Stimulated activated CD4-positive, alpha-beta T cell treated with anti-CD3 and anti-CD28 coated beads, Interleukin-4, amount 100 ng/mL, for 4 hours (primary cell): ENCODE measurements around the gene SYNE2.
"Not testable (repeated sequence)": the region's sequence is repeated elsewhere in the genome, so short reads cannot be mapped to it uniquely, and the experiment has no call there.

Source experiments
- DNase-seq, 2 experiments: peaks; one replicate each; pipeline ENCODE4 v3.0.0-alpha.2; 2020

Gene SYNE2

DNA sequence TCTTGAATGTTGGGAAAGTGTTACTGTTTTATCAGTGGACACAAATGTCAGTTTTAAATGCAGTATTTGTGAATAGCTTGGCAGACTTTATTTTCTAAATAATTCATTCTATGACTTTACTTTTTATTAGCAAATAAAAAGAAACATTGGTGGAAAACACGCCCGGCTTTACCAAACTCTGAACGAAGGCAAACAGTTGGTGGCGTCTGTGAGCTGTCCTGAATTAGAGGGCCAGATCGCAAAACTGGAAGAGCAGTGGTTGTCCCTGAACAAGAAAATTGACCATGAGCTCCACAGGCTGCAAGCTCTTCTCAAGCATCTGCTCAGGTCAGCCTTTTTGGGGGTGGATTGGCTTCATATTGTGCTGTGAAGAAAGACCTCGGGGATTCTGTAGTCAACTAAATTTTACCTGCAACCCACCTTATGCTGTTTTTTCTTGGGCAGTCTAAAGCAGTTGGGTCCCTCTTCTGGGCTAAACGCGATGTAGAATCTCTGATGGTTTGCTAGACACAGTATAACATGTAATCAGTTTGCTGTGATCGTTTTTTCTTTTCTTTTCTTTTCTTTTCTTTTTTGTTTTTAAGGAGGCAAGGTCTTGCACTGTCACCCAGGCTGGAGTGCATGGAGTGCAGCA, 285.0 kb downstream of the SYNE2 start:
- no peak for DNase-seq

DNA sequence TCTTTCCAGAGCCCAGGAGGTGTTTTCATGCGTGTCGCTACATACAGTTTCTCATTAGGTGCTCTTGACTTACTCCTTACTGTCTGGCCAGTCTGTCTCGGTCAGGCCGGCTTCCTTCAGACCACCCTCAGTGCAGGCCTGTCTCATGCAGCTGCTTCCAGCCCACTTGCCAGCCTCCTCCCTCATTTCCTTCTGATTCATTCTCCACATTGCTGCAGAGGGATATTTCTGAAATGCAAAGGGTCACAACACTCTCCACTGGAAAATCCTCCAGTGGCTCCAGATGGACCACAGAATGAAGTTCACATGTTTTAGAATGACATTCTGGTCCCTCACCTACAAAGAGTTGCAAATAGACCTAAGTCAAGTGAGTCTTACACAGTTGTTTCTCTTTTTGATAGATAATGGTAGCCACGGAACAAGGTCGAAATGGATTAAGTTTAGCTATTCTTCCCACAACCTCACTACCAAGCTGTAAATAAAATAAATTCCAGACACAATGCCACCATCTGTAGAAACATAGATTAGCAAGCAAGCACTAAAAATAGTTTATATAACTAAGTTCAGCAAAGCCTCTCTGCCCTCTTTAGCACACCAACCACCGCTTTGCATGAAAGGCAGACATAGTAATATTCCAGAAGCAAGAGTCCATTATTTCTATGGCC, 294.5 kb downstream of the SYNE2 start:
- DNase-seq = no peak

DNA sequence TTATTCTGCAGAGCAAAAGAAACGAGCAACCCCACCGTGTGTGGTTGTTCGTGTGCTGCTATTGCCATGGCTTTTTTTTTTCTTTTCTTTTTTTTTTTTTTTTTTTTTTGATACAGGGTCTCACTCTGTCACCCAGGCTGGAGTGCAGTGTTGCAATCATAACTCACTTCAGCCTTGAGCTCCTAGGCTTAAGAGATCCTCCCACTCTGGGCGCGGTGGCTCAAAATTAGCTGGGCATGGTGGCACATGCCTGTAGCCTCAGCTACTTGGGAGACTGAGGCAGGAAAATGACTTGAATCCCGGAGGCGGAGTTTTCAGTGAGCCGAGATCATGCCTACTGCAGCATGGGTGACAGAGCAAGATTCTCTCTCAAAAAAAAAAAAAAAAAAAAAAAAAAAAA, 297.1 kb downstream of the SYNE2 start:
- DNase-seq = no peak

DNA sequence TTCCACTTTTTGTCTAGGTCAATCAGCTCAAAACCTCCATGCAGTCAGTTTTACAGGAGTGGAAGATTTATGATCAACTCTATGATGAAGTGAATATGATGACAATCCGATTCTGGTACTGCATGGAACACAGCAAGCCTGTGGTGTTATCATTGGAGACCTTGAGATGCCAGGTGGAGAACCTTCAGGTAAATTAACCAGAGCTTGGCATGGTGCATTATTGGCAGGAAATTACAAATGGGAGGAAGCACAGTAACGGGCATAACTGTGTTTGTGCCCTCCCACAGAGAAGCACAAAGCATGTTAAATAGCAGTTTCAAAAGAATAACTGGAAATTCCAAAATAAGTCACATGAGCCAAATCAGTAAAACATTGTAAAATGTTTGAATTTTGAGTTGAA, 305.8 kb downstream of the SYNE2 start:
- no peak for DNase-seq

DNA sequence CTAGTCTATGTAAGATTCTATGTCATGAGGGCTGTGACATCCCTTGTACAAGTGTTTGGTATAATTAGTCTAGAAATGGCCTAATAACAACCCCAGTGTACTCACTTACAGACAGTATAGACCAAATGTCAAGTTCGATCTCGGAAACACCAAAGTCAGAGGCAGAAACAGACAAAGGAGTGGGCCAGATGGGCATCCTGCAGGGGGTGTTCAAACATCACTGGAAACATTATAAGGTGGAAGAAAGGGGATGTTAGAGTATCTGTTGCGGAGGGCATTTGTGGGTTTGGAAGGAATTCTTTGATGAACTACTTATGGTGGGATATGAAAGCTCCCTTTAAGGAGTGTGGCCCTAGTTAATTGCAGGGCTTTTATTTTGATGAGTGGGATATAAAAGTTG, 306.8 kb downstream of the SYNE2 start:
- DNase-seq = no peak

DNA sequence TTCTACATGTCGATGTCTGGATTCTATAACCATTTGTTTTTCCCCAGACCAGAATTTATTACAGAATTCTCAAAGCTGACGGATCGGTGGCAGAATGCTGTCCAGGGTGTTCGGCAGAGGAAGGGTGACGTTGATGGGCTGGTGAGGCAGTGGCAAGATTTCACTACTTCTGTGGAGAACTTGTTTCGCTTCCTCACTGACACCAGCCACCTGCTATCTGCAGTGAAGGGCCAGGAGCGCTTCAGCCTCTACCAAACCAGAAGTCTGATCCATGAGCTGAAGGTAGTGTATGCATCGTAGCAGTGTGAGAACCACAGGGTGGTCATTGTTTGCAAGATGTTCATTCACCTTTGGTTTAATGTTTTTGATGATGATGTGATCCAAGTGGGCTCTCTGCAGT, 317.4 kb downstream of the SYNE2 start:
- no peak for DNase-seq

DNA sequence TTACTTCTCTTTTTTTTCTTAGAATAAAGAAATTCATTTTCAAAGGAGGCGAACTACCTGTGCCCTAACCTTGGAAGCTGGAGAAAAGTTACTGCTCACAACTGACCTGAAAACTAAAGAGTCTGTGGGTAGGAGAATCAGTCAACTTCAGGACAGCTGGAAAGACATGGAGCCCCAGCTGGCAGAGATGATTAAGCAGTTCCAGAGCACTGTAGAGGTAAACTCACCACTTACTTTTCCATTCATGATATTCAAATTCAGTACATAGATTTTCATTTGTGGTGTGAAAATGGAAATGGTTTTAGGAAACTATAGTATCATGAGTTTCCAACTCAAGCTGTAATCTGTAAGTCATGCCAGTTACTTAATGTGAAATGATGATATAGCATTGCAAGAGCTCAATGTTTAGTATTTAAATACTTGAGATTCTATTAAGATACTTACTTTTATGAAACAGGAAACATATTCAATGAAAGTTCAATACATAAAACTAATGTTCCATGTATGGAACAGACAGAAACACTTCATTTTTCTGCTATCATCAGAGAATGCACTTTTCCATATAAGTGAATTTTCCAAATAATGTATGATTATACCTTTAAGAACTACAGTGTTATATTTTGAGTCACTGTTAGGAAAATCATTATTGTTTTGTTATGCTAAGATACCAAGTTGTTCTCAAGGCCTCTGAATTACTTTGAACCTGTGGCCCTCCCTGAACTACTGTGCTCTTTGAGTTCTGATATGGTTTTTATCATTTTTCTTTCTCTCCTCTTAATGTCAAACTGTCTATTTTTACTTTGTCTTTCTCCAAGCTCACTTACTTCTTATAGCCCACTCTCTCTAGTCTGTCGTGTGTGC, 322.3 kb downstream of the SYNE2 start:
- DNase-seq = no peak

DNA sequence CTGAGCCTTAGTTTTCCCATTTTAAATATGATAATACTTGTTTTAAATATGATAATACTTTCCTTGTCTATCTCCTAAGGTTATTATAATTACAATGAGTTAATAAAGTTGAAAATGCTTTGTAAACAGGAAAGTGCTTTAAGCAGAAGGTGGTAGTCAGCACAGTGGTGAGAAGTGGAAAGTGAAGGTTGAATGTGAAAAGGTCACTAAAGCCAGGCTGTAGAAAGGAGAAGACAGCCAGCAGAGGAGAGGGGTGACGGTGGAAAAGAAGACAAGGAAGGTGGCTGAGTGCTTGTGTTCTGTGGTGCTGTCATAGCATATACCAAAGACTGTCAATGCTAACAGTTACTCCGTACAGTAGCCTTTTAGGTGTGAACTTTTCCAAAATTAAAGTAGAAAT, 323.5 kb downstream of the SYNE2 start:
- no peak for DNase-seq

DNA sequence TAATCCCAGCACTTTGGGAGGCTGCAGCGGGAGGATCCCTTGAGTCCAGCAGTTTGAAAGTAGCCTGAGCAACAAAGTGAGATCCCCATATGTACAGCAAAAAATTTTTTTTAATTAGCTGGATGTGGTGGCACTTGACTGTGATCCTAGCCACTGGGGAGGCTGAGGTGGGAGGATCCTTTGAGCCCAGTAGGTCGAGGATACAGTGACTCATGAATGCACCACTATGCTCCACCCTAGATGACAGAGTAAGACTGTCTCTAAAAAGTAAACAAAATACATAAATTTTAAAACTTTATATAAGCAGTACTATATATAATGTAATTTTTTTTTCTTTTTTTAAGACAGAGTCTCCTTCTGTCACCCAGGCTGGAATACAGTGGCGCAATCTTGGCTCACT, 326.0 kb downstream of the SYNE2 start:
- no peak for DNase-seq

DNA sequence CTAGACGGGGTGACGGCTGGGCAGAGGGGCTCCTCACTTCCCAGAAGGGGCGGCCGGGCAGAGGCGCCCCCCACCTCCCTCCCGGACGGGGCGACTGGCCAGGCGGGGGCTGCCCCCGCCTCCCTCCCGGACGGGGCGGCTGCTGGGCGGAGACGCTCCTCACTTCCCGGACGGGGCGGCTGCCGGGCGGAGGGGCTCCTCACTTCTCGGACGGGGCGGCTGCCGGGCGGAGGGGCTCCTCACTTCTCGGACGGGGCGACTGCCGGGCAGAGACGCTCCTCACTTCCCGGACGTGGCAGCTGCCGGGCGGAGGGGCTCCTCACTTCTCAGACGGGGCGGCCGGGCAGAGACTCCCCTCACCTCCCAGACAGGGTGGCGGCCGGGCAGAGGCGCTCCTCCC, 330.1 kb downstream of the SYNE2 start:
- not testable (repeated sequence) for DNase-seq

DNA sequence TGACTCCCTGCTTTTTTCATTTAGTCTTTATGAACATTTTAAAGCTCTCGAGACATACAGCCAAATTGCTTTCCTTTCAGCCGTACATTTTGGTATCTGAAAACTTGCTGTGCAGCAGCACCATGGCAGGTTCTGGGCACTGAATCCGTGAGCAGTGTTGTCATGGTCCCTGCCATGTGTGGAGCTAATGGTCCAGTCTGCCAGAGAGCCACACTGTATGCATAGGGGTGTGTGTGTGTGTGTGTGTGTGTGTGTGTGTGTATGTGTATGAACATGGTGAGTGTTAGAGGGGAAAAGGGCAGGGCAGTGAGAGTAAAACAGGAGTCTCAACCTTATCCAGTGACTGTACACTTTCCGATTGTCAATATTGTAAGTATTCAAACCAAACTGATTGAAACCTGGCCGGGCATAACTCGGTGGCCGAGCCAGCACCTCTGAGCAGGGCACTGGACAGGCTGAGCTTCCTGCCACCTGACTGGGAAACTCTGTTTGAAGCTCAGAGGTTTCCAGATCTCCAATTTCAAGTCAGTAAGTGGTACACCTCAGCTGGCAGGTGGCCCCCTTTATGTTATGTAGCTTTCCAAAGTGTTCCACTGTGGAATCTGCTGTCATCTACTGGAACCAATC, 331.4 kb downstream of the SYNE2 start:
- DNase-seq = no peak

DNA sequence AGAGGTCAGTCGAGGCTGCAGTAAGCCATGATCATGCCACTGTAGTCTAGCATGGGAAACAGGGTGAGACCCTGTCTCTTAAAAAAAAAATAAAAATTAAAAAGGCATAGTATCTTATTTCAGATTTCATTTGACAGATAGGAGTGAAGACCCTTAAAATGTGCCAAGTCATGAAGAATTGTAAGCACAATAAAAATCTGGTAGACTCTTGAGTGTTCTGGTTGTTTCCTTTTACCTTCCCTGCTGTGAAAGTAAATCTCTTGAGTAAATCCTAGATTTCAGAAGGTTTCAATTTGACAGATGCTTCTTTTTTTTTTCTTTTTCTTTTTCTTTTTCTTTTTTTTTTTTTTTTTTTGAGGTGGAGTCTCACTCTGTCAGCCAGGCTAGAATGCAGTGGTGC, 332.4 kb downstream of the SYNE2 start:
- DNase-seq = no peak

DNA sequence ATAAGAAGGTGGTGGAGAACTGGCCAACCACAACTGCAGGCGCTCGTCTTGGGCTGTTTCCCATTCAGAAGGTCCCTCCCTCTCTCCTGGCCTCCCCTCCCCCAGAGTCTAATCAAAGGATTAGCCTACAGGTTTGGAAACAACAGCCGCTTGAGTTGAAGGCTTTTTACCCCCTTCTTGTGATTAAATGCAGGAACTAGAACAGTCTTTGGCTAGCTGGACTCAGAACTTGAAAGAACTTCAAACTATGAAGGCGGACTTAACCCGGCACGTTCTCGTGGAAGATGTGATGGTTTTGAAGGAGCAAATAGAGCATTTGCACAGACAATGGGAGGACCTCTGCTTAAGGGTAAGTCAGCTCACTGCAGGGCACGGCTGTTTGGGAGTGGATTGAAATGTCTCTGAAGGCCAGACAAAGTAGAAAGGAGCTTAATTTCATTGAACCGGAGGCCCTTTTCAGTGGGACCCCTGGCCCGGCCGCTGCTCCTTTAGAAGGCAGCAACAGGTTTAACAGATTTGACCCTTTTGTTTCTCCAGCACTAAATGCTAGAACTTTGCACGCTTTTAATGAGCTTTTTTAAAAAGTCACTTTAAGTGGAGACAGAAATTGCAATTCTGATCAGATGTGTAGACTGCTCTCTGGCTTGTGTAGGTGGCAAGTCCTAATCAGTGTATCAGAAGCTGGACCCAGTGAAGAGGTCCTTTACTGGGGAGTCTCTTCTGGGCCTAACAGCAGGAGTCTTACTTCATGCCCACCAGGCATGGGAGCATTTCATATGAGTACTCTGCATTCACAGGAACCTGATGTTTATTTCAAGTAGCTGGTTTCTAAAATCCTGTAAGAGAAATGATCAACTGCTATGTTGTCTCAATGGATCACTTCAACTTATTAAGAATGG, 333.7 kb downstream of the SYNE2 start:
- no peak for DNase-seq

DNA sequence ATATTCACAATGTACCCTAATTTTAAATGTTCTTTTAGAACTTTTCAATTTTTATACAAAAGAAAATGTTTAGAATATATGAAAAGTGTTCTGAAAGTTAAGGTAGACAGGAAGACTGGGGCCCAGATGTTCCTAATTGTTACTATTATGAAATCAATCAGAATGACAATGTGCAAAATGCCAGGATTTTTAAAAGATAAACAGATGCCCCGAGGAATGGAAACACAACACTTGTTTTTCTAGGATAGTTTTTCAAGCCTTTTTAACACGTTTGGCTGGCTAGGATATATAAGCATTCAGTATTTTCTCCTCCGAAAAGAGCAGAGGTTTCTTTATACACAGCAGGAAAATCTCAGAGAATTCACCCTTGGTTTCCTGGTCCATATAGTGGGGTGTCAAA, 334.5 kb downstream of the SYNE2 start:
- no peak for DNase-seq

DNA sequence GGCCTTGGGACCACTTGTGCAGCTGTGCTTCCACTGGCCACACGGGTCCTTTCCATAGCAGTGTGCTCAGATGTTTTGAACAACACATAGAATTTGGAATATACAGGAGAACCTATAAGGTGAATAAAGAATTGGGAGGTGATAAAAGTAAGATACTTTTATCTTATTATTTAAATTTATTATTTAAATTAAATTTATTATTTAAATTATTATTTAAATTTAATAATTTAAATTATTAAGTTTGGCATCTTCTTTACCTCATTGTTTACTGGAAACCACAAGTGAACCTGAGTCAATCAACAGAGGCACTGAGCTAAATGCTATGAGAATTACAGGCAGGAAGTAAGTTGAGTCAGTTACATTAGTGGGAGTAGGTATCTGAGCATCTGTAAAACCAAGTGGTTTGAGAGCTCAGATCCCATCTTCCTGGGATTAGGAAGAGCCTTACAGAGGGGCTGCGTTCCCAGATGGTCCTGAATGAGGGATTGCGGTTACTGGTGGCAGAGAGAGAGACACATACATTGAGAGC, 338.2 kb downstream of the SYNE2 start:
- no peak for DNase-seq

DNA sequence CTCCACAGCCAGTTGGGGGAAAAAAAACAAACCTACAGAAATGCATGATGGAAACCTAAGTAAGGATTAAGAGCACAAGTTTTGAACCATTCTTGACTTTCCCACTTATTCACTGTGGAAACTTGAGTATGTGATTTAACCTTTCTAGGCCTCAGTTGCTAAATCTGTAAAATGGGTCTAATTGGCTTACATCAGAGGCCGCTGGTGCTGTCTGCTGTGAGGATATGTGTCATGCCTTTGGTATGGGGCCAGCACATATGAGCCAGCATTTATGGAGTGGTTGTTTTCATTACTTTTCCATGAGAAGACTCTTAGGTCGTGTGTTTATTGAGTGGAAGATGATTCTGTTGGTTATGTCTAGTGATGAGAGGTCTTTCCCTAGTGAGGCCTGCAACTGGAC, 339.0 kb downstream of the SYNE2 start:
- DNase-seq = no peak

DNA sequence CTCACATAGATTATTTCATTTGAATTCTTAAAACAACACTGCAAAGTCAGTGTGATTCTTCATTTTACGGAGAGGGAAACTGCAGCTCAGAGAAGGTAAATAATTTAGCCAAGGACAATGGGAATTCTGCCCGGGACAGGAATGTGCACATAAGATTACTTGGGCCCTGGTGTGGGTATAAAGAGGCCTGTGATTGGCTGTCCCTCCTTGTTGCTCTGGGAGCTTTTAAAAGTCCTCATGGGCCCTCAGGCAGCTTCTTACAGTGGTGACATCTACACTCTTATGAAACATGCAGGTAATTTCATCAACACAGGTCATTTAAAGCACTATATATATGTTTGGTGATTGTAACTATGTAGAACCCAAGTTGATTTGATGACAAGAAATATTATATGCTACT, 341.0 kb downstream of the SYNE2 start:
- DNase-seq = no peak

DNA sequence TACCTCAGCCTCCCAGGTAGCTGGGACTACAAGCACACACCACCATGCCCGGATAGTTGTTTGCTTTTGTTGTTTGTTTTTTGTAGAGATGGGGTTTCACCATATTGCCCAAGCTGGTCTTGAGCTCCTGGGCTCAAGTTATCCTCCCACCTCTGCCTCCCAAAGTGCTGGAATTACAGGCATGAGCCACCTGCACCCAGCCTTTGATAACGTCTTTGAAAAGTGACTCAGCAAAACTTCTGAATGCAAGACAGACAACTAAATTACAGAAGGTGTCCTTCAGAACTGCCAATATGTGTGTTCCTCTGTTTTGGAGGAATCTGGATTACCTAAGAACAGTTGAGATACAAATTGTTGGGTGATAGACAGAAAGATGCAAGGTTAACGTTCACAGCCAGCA, 341.6 kb downstream of the SYNE2 start:
- DNase-seq = no peak

DNA sequence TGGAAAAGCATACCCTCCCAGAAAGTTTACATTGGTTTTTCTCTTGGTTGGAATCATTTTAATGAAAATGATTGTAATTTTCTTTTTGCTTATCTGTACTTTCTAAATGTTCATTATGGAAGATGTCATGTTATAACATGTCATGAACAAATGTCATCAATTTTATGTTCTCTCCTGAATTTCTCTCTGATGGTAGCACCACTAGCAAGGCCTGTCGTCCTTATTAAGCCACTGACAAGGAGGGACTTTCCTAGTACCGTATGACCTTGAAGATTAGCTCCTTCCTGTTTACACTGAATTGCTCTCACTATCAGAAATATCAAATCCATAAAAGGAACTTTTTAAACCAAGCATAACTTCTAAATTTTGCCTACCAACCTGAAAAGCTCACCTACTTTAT, 342.4 kb downstream of the SYNE2 start:
- no peak for DNase-seq

DNA sequence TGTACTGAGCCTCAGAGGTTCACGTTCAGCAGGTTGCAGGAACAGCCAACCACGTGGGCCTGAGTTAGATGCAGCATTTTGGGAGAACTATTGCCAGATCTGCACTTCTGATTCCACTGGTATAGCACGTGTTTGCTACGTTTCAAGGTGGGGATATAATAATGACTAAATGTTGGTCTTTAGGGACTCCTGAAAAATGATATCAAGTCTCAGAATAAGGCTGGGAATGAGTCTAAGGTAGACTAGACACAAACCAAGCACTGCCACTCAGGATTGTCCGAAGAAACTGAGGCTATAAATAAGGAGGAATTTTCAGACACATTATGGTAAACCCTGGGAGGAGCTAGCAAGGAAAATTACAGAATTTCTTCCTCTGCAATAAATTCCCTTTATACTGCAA, 343.3 kb downstream of the SYNE2 start:
- no peak for DNase-seq

DNA sequence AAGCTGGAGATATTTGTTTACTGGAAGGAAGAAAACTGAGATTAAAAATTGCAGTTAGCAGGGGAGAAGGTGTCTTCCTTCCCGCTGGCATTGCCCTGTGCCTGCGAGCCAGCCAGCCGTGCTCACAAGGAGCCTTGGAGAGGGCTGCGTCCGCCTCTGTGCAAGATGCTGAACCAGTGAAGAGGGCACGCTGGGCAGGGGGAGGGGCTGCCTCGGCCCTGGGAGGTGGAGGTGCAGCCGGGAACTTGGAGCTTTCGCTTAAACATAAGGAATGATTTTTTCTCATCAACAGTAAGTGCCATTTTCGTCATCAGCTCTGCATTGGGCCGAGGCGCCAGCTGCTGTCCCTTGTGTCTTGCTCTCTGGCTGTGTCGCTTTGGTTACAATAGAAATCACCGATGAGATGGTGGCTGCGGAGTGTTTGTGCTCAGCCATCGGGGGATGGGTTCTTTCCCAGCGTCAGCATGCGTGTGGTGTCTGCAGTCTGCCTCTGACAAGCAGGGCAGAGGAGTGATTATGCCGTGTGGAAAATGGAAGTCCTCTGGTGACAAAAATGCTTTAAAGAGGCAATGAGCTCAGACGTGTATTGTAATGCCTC, 344.1 kb downstream of the SYNE2 start:
- DNase-seq = peak in 1 of 2 experiments; percentile 6

DNA sequence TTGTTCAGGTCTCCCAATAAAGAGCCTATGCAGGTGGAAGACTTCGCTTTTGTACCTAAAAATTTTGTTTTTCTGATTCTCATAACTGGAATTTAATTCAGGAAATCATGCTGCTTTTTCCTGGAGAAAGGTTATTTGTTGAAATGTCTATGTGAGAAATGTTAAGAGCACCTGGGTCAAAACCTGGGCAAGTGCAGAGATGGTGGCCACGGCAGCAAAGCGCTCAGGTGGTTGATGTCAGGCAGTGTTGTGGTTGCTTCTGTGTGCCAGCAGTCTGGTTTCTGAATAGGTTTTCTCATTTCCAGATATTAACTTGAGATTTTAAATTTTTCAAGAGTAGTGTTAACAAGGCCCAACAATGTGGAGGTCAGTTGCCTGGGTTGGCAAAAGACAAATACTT, 345.2 kb downstream of the SYNE2 start:
- DNase-seq = no peak
